GM04503 (cell line): Measurements from ENCODE around the gene TOPBP1.

Source experiments
- DNase-seq: peaks from one replicate; pipeline ENCODE4 v3.0.0-alpha.2; 2012; ENCODE audit warnings: low read depth

TOPBP1 gene

GRCh38 chr3:133608388-133608787 is 53.4 kb downstream of the TOPBP1 start:
- DNase-seq: no peak

- no peak for DNase-seq
Observed at GRCh38 chr3:133607816-133608215, 53.9 kb downstream of the TOPBP1 start.

- DNase-seq: no peak
Observed at GRCh38 chr3:133606902-133607301, 54.8 kb downstream of the TOPBP1 start.

GRCh38 chr3:133606342-133606741 is 55.4 kb downstream of the TOPBP1 start:
- DNase-seq: no peak

GRCh38 chr3:133600572-133601081 is 61.1 kb downstream of the TOPBP1 start:
- DNase-seq: no peak

- DNase-seq: no peak
Observed at GRCh38 chr3:133599280-133599679, 62.5 kb downstream of the TOPBP1 start.

- DNase-seq: no peak
Observed at GRCh38 chr3:133598405-133598804, 63.3 kb downstream of the TOPBP1 start.

- no peak for DNase-seq
Observed at GRCh38 chr3:133595341-133595740, 66.4 kb downstream of the TOPBP1 start.

GRCh38 chr3:133593243-133593642 is 68.5 kb downstream of the TOPBP1 start:
- no peak for DNase-seq

GRCh38 chr3:133592843-133593242 is 68.9 kb downstream of the TOPBP1 start:
- DNase-seq: no peak

- DNase-seq: peak; percentile 44
Observed at GRCh38 chr3:133591271-133591742, 70.4 kb downstream of the TOPBP1 start.

- DNase-seq: no peak
Observed at GRCh38 chr3:133589503-133589902, 72.2 kb downstream of the TOPBP1 start.

GRCh38 chr3:133588784-133589465 is 72.8 kb downstream of the TOPBP1 start:
- no peak for DNase-seq

- no peak for DNase-seq
Observed at GRCh38 chr3:133588035-133588434, 73.7 kb downstream of the TOPBP1 start.

GRCh38 chr3:133583396-133583795 is 78.3 kb downstream of the TOPBP1 start:
- no peak for DNase-seq

- DNase-seq: no peak
Observed at GRCh38 chr3:133578548-133579191, 83.1 kb downstream of the TOPBP1 start.

GRCh38 chr3:133576169-133576568 is 85.6 kb downstream of the TOPBP1 start:
- no peak for DNase-seq

- no peak for DNase-seq
Observed at GRCh38 chr3:133575086-133575485, 86.7 kb downstream of the TOPBP1 start.

- DNase-seq: no peak
Observed at GRCh38 chr3:133574260-133574881, 87.4 kb downstream of the TOPBP1 start.

GRCh38 chr3:133573629-133574194 is 88.0 kb downstream of the TOPBP1 start, which contains the start of gene CDV3:
CDV3 (plus strand) TSS chr3:133573686; CDS start chr3:133574045, 359 bp downstream.
- DNase-seq: no peak

GRCh38 chr3:133573054-133573628 is 88.6 kb downstream of the TOPBP1 start:
- peak; percentile 99 for DNase-seq
